Lung (tissue), 12 donors: Measurements from ENCODE around the gene SMIM36. TPM values are rescaled to one million over a fixed set of nuclear protein-coding genes. Genes with fewer than 3 reads are reported as not detected.

Experiments used
- ATAC-seq: fragments of 200-7000 bp; cut with Tn5 transposase; one replicate; pipeline ENCODE4 v1.9.1; 2020; ENCODE audit warnings: moderate number of reproducible peaks; ENCODE audit not compliant: insufficient read depth, low FRiP score
- DNase-seq, 3 donors: peaks; one replicate each; pipeline ENCODE4 v3.0.0-alpha.2; 2013 to 2017
- H3K27ac ChIP-seq, 2 donors: one replicate each; pipeline ENCODE4 v1.5.1; 2013; ENCODE audit warnings: mild to moderate bottlenecking in 2 of 2, moderate library complexity in 2 of 2, control low read depth in 1 of 2, inconsistent platforms in 1 of 2, low read depth in 1 of 2, low read length in 1 of 2
- H3K27me3 ChIP-seq, 3 donors: one replicate each; pipeline ENCODE4 v1.5.1; 2013; ENCODE audit warnings: low read length in 2 of 3; ENCODE audit not compliant: control insufficient read depth in 3 of 3, insufficient read depth in 3 of 3
- H3K36me3 ChIP-seq, 4 donors: one replicate each; pipeline ENCODE4 v1.5.1; 2013; ENCODE audit warnings: low read length in 4 of 4, mild to moderate bottlenecking in 1 of 4, moderate library complexity in 1 of 4; ENCODE audit not compliant: control insufficient read depth in 4 of 4, insufficient read depth in 4 of 4
- H3K4me1 ChIP-seq, 5 donors: one replicate each; pipeline ENCODE4 v1.5.1; 2013; ENCODE audit warnings: low read length in 5 of 5, mild to moderate bottlenecking in 2 of 5, moderate library complexity in 1 of 5; ENCODE audit not compliant: control insufficient read depth in 5 of 5, insufficient read depth in 5 of 5
- H3K4me3 ChIP-seq: one replicate; pipeline ENCODE4 v1.5.1; 2013; ENCODE audit warnings: mild to moderate bottlenecking, control low read depth, moderate library complexity
- H3K9ac ChIP-seq, 2 donors: one replicate each; pipeline ENCODE4 v1.5.1; 2013; ENCODE audit warnings: low read length in 2 of 2, control low read depth in 1 of 2; ENCODE audit not compliant: insufficient read depth in 1 of 2
- H3K9me3 ChIP-seq, 4 donors: one replicate each; pipeline ENCODE4 v1.5.1; 2013; ENCODE audit warnings: low read length in 3 of 4, mild to moderate bottlenecking in 1 of 4, moderate library complexity in 1 of 4; ENCODE audit not compliant: control insufficient read depth in 4 of 4, insufficient read depth in 3 of 4
- WGBS, 2 donors: extraction: QIAGEN DNeasy Blood & Tissue Kit; methylation state at CpG; one replicate each; pipeline ENCODE4 v1.1.7; 2013; 5-methylcytosine and 5-hydroxymethylcytosine counted together
- polyA plus RNA-seq, 2 donors: library from polyadenylated mRNA; stranded (reverse); fragments of 200-250 nt; gene quantifications; one replicate each; pipeline ENCODE4 v1.2.1, GENCODE V29; 2013
- total RNA-seq, 2 donors: library from RNA; depleted of rRNA in 1 of 2; stranded (reverse); fragments of >200 nt in 1 of 2; gene quantifications; one replicate each; pipeline ENCODE4 v1.2.1, GENCODE V29; 2014 to 2021
- TF ChIP-seq, protein P1 (sequence below): IDR thresholded peaks from 2 replicates; pipeline ENCODE4 v1.5.1; 2012; ENCODE audit warnings: mild to moderate bottlenecking; ENCODE audit errors: control extremely low read depth, extremely low read depth
- donor health status: control.
- donor health status: control.
- donor health status: Bipolar disorder and iron deficiency.
- donor health status: healthy.
- donor health status: DM: yes; HTN: yes; CAD: no.

SMIM36 gene
- total and polyA plus RNA-seq, 4 donors, result not detected

DNA sequence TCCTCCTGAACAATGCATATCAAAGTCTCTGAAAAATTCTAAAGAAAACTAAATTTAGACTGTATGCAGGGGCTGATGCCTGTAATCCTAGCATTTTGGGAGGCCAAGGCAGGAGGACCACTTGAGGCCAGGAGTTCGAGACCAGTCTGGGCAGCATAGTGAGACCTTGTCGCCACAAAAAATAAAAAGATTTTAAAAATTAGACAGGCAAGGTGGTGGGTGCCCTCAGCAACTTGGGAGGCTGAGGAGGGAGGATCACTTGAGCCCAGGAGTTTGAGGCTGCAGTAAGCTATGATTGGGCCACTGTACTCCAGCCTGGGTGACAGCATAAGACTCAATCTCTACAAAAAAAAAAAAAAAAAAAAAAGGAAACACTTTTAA, 59.5 kb downstream of the SMIM36 start:
- H3K27ac ChIP-seq, result no peak overlapping the region
- DNase-seq (no peak), ATAC-seq (no peak)
- no peaks in the 10 kb centered on the region for H3K9me3 ChIP-seq
- H3K27me3 ChIP-seq, result no peaks in the 10 kb centered on the region
- H3K4me1 ChIP-seq, result peaks cover 7 to 67% (median 11%) of the 10 kb centered on the region in 5 donors
- 94 to 96% methylated on average over 2 of the region's 2 CpGs for WGBS, 2 donors
- H3K4me3 ChIP-seq, result no peak overlapping the region
- TF ChIP-seq, protein P1, sequence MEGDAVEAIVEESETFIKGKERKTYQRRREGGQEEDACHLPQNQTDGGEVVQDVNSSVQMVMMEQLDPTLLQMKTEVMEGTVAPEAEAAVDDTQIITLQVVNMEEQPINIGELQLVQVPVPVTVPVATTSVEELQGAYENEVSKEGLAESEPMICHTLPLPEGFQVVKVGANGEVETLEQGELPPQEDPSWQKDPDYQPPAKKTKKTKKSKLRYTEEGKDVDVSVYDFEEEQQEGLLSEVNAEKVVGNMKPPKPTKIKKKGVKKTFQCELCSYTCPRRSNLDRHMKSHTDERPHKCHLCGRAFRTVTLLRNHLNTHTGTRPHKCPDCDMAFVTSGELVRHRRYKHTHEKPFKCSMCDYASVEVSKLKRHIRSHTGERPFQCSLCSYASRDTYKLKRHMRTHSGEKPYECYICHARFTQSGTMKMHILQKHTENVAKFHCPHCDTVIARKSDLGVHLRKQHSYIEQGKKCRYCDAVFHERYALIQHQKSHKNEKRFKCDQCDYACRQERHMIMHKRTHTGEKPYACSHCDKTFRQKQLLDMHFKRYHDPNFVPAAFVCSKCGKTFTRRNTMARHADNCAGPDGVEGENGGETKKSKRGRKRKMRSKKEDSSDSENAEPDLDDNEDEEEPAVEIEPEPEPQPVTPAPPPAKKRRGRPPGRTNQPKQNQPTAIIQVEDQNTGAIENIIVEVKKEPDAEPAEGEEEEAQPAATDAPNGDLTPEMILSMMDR, result no peak
- no peaks in the 10 kb centered on the region for H3K36me3 ChIP-seq
- H3K9ac ChIP-seq, result no peak overlapping the region

DNA sequence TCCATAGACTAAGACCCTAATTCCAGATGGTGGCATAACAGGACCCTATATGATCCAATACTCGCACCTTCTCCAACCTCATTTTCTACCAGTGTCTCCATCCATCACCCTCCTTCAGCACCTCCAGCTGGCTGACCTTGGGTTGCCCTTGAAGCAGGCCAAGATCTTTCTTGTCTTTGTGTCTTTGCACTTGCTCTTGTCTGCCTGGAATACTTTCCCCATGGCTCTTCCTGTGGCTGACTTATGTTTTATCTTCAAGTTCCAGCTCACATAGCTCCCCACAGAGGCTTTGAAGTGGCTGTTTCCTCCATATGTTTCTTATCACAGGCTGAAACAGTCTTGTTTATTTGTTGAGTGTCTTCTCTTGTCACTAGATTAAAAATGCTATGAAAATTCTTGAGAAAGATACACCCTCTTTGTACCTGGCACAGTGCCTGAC, 60.0 kb downstream of the SMIM36 start:
- Histone ChIP-seq H3K4me1 (peaks cover 7 to 72% (median 11%) of the 10 kb centered on the region in 5 donors), H3K9me3 (no peaks in the 10 kb centered on the region), H3K27ac (peak overlapping the region in 1 of 2 donors; percentile 33), H3K4me3 (no peak overlapping the region), H3K36me3 (no peaks in the 10 kb centered on the region), H3K9ac (no peak overlapping the region), H3K27me3 (no peaks in the 10 kb centered on the region)
- WGBS, 2 donors, result 56 to 65% methylated on average over 1 of the region's 1 CpG
- TF ChIP-seq, protein P1, result no peak
- ATAC-seq (no peak), DNase-seq (peak; percentile 69 to 93 (median 90))

DNA sequence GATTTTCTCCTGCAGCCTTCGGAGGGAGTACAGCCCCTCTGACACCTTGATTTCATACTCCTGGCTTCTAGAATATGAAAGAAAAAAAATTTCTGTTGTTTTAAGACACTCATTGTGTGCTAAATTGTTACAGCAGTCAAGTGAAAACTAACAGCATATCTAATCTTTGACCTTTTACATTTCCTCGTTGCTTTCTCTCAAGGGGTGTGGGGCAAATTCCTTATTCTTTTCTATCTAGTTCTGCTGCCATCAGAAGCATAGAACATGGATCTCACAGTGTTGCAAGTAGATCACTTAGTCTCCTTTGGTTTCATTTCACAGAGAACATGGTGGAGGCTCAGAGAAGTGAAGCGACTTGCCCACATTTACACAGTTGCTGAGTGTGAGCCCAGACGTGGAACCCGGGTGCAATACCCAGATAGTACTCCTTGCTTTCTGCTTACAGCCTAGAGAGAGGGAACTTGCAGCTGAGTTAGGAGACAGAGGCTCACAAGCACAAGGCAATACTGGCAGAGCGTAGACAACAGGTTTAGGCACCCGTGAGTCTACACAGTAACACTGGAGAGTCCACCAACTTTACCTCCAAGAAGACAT, 60.9 kb downstream of the SMIM36 start:
- no peak overlapping the region for H3K27ac ChIP-seq
- H3K9me3 ChIP-seq, result no peaks in the 10 kb centered on the region
- TF ChIP-seq, protein P1, result no peak
- no peak overlapping the region for H3K9ac ChIP-seq
- no peak for DNase-seq
- H3K36me3 ChIP-seq, result no peaks in the 10 kb centered on the region
- ATAC-seq, result no peak
- no peak overlapping the region for H3K4me3 ChIP-seq
- 87 to 89% methylated on average over 7 of the region's 7 CpGs for WGBS, 2 donors
- H3K4me1 ChIP-seq, result peaks cover 7 to 72% (median 11%) of the 10 kb centered on the region in 5 donors
- no peaks in the 10 kb centered on the region for H3K27me3 ChIP-seq

DNA sequence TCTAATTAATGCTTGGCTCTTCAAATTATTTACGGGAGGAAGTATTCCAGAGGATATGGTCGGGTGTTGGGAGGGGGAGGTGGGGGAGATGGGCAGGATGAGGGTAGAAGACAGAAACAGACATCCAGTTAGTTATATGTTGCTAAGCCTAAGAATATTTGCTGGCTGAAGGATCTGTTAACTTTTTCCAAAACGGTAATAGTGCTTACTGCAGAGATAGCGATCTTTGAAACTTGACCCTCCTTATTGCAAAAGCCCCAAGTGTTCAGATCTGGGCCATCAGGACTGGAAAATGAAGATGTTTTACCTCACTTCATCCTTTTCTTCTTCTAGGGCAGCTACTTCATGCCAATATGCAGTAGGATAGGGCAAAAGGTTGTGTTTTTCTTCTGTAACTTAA, 62.6 kb downstream of the SMIM36 start:
- Histone ChIP-seq H3K27me3 (no peaks in the 10 kb centered on the region), H3K27ac (no peak overlapping the region), H3K36me3 (no peaks in the 10 kb centered on the region), H3K4me1 (peaks cover 7 to 64% (median 11%) of the 10 kb centered on the region in 5 donors), H3K4me3 (no peak overlapping the region), H3K9ac (no peak overlapping the region), H3K9me3 (no peaks in the 10 kb centered on the region)
- 45 to 60% methylated on average over 4 of the region's 4 CpGs for WGBS, 2 donors
- ATAC-seq (no peak), DNase-seq (peak in 2 of 3 donors; percentile 41 to 69)
- TF ChIP-seq, protein P1, result no peak
